Measurements from ENCODE around the gene PTPRG. TPM values are rescaled to one million over a fixed set of nuclear protein-coding genes. Genes with fewer than 3 reads are reported as not detected.

The PTPRG gene
- total RNA-seq, 1 donor from 2014 or later: 4.2 TPM

- no peak for DNase-seq
- Mint-ChIP-seq H3K4me3 (no peak overlapping the region), H3K27me3 (no peaks in the 10 kb centered on the region), H3K9me3 (no peaks in the 10 kb centered on the region), H3K36me3 (ENCODE audit: low read depth) (no peaks in the 10 kb centered on the region), H3K27ac (no peak overlapping the region), H3K4me1 (no peaks in the 10 kb centered on the region)
- intact Hi-C loops (cut with micrococcal nuclease): no loop called here
These were observed 705.4 kb downstream of the PTPRG start for GRCh38 chr3:62266668-62267283.

- no peaks in the 10 kb centered on the region for H3K36me3 Mint-ChIP-seq (ENCODE audit: low read depth)
- H3K4me3 Mint-ChIP-seq: no peak overlapping the region
- no peaks in the 10 kb centered on the region for H3K27me3 Mint-ChIP-seq
- no peaks in the 10 kb centered on the region for H3K9me3 Mint-ChIP-seq
- DNase-seq: no peak
- no peak overlapping the region for H3K27ac Mint-ChIP-seq
- intact Hi-C loops (cut with micrococcal nuclease): no loop called here
- no peaks in the 10 kb centered on the region for H3K4me1 Mint-ChIP-seq
These were observed 715.3 kb downstream of the PTPRG start for GRCh38 chr3:62276658-62277180.

- DNase-seq: no peak
- H3K4me3 Mint-ChIP-seq: no peak overlapping the region
- no peaks in the 10 kb centered on the region for H3K9me3 Mint-ChIP-seq
- no peaks in the 10 kb centered on the region for H3K27me3 Mint-ChIP-seq
- no peak overlapping the region for H3K27ac Mint-ChIP-seq
- intact Hi-C loops (cut with micrococcal nuclease): no loop called here
- no peaks in the 10 kb centered on the region for H3K4me1 Mint-ChIP-seq
- no peaks in the 10 kb centered on the region for H3K36me3 Mint-ChIP-seq (ENCODE audit: low read depth)
These were observed 716.1 kb downstream of the PTPRG start for GRCh38 chr3:62277450-62277849.

GRCh38 chr3:62277986-62278385 is 716.6 kb downstream of the PTPRG start:
- H3K9me3 Mint-ChIP-seq: no peaks in the 10 kb centered on the region
- H3K4me1 Mint-ChIP-seq: no peaks in the 10 kb centered on the region
- intact Hi-C loops (cut with micrococcal nuclease): no loop called here
- no peak overlapping the region for H3K27ac Mint-ChIP-seq
- no peaks in the 10 kb centered on the region for H3K36me3 Mint-ChIP-seq (ENCODE audit: low read depth)
- H3K4me3 Mint-ChIP-seq: no peak overlapping the region
- H3K27me3 Mint-ChIP-seq: no peaks in the 10 kb centered on the region
- no peak for DNase-seq

- intact Hi-C loops (cut with micrococcal nuclease): no loop called here
- no peaks in the 10 kb centered on the region for H3K4me1 Mint-ChIP-seq
- H3K27me3 Mint-ChIP-seq: no peaks in the 10 kb centered on the region
- no peaks in the 10 kb centered on the region for H3K9me3 Mint-ChIP-seq
- DNase-seq: no peak
- no peaks in the 10 kb centered on the region for H3K36me3 Mint-ChIP-seq (ENCODE audit: low read depth)
- no peak overlapping the region for H3K27ac Mint-ChIP-seq
- no peak overlapping the region for H3K4me3 Mint-ChIP-seq
These were observed 720.4 kb downstream of the PTPRG start for GRCh38 chr3:62281726-62282125.

GRCh38 chr3:62284442-62284841 is 723.1 kb downstream of the PTPRG start:
- no peak overlapping the region for H3K27ac Mint-ChIP-seq
- no peak for DNase-seq
- intact Hi-C loops (cut with micrococcal nuclease): no loop called here
- no peaks in the 10 kb centered on the region for H3K9me3 Mint-ChIP-seq
- H3K27me3 Mint-ChIP-seq: no peaks in the 10 kb centered on the region
- H3K36me3 Mint-ChIP-seq (ENCODE audit: low read depth): no peaks in the 10 kb centered on the region
- H3K4me3 Mint-ChIP-seq: no peak overlapping the region
- H3K4me1 Mint-ChIP-seq: no peaks in the 10 kb centered on the region

- H3K27ac Mint-ChIP-seq: no peak overlapping the region
- H3K4me3 Mint-ChIP-seq: no peak overlapping the region
- H3K36me3 Mint-ChIP-seq (ENCODE audit: low read depth): no peaks in the 10 kb centered on the region
- no peaks in the 10 kb centered on the region for H3K9me3 Mint-ChIP-seq
- H3K4me1 Mint-ChIP-seq: no peaks in the 10 kb centered on the region
- H3K27me3 Mint-ChIP-seq: no peaks in the 10 kb centered on the region
- intact Hi-C loops (cut with micrococcal nuclease): no loop called here
- DNase-seq: no peak
These were observed 726.1 kb downstream of the PTPRG start for GRCh38 chr3:62287392-62287927.

GRCh38 chr3:62289922-62290321 is 728.6 kb downstream of the PTPRG start:
- Mint-ChIP-seq H3K4me3 (no peak overlapping the region), H3K27me3 (no peaks in the 10 kb centered on the region), H3K27ac (no peak overlapping the region), H3K9me3 (no peaks in the 10 kb centered on the region), H3K4me1 (no peaks in the 10 kb centered on the region), H3K36me3 (ENCODE audit: low read depth) (no peaks in the 10 kb centered on the region)
- intact Hi-C loops (cut with micrococcal nuclease): no loop called here
- DNase-seq: no peak

- no peaks in the 10 kb centered on the region for H3K4me1 Mint-ChIP-seq
- intact Hi-C loops (cut with micrococcal nuclease): no loop called here
- H3K27me3 Mint-ChIP-seq: no peaks in the 10 kb centered on the region
- H3K27ac Mint-ChIP-seq: no peak overlapping the region
- no peak overlapping the region for H3K4me3 Mint-ChIP-seq
- no peak for DNase-seq
- no peaks in the 10 kb centered on the region for H3K36me3 Mint-ChIP-seq (ENCODE audit: low read depth)
- no peaks in the 10 kb centered on the region for H3K9me3 Mint-ChIP-seq
These were observed 731.8 kb downstream of the PTPRG start for GRCh38 chr3:62293051-62293780.

- H3K4me3 Mint-ChIP-seq: no peak overlapping the region
- intact Hi-C loops (cut with micrococcal nuclease): no loop called here
- H3K36me3 Mint-ChIP-seq (ENCODE audit: low read depth): no peaks in the 10 kb centered on the region
- H3K27ac Mint-ChIP-seq: no peak overlapping the region
- H3K27me3 Mint-ChIP-seq: no peaks in the 10 kb centered on the region
- DNase-seq: no peak
- no peaks in the 10 kb centered on the region for H3K4me1 Mint-ChIP-seq
- H3K9me3 Mint-ChIP-seq: no peaks in the 10 kb centered on the region
These were observed 734.2 kb downstream of the PTPRG start for GRCh38 chr3:62295571-62295970.

- Mint-ChIP-seq H3K27ac (no peak overlapping the region), H3K4me3 (no peak overlapping the region), H3K27me3 (no peaks in the 10 kb centered on the region), H3K4me1 (no peaks in the 10 kb centered on the region), H3K9me3 (peaks cover 10% of the 10 kb centered on the region), H3K36me3 (ENCODE audit: low read depth) (no peaks in the 10 kb centered on the region)
- DNase-seq: no peak
- intact Hi-C loops (cut with micrococcal nuclease): no loop called here
These were observed 739.2 kb downstream of the PTPRG start for GRCh38 chr3:62300617-62301016.

GRCh38 chr3:62312201-62312600 is 750.8 kb downstream of the PTPRG start:
- Mint-ChIP-seq H3K27ac (no peak overlapping the region), H3K4me3 (no peak overlapping the region), H3K4me1 (no peaks in the 10 kb centered on the region), H3K27me3 (no peaks in the 10 kb centered on the region), H3K9me3 (no peaks in the 10 kb centered on the region), H3K36me3 (ENCODE audit: low read depth) (no peaks in the 10 kb centered on the region)
- DNase-seq: no peak
- intact Hi-C loops (cut with micrococcal nuclease): no loop called here

GRCh38 chr3:62316525-62316924 is 755.2 kb downstream of the PTPRG start:
- no peak for DNase-seq
- peaks cover 18% of the 10 kb centered on the region for H3K9me3 Mint-ChIP-seq
- H3K4me3 Mint-ChIP-seq: no peak overlapping the region
- peaks cover 11% of the 10 kb centered on the region for H3K27me3 Mint-ChIP-seq
- H3K36me3 Mint-ChIP-seq (ENCODE audit: low read depth): peaks cover 10% of the 10 kb centered on the region
- no peak overlapping the region for H3K27ac Mint-ChIP-seq
- intact Hi-C loops (cut with micrococcal nuclease): no loop called here
- H3K4me1 Mint-ChIP-seq: peaks cover 6% of the 10 kb centered on the region

GRCh38 chr3:62318365-62318751 is 757.0 kb downstream of the PTPRG start:
- peak overlapping the region; percentile 97 for H3K4me3 Mint-ChIP-seq
- peak overlapping the region; percentile 99 for H3K27ac Mint-ChIP-seq
- peaks cover 6% of the 10 kb centered on the region for H3K4me1 Mint-ChIP-seq
- no peak for DNase-seq
- peaks cover 11% of the 10 kb centered on the region for H3K27me3 Mint-ChIP-seq
- peaks cover 18% of the 10 kb centered on the region for H3K9me3 Mint-ChIP-seq
- intact Hi-C loops (cut with micrococcal nuclease): loop anchor here (2.0 kb wide), 1 partner anchor 1068 kb away; the partner anchor contains the start of gene FHIT
- H3K36me3 Mint-ChIP-seq (ENCODE audit: low read depth): peaks cover 10% of the 10 kb centered on the region

All from activated CD4-positive, alpha-beta T cell treated with anti-CD3 and anti-CD28 coated beads, Interleukin-2, amount 10 ng/mL, durations not matched to agents 24 days and 14 days (primary cell).